ENCODE results near the gene KRT6B.
"Not testable (repeated sequence)": the region's sequence is repeated elsewhere in the genome, so short reads cannot be mapped to it uniquely, and the experiment has no call there.

KRT6B gene

DNA sequence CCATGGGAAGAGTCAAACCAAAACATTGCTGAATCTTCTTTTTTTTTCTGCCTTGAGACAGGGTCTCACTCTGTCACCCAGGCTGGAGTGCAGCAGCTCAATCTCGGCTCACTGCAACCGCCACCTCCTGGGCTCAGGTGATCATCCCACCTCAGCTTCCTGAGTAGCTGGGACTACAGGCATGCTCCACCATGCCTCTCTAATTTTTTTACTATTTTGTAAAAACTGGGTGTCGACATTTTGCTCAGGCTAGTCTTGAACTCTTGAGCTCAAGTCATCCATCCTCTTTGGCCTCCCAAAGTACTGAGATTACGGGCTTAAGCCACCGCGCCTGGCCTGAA lies 16.3 kb downstream of the KRT6B start:
- DNase-seq = no peak

DNA sequence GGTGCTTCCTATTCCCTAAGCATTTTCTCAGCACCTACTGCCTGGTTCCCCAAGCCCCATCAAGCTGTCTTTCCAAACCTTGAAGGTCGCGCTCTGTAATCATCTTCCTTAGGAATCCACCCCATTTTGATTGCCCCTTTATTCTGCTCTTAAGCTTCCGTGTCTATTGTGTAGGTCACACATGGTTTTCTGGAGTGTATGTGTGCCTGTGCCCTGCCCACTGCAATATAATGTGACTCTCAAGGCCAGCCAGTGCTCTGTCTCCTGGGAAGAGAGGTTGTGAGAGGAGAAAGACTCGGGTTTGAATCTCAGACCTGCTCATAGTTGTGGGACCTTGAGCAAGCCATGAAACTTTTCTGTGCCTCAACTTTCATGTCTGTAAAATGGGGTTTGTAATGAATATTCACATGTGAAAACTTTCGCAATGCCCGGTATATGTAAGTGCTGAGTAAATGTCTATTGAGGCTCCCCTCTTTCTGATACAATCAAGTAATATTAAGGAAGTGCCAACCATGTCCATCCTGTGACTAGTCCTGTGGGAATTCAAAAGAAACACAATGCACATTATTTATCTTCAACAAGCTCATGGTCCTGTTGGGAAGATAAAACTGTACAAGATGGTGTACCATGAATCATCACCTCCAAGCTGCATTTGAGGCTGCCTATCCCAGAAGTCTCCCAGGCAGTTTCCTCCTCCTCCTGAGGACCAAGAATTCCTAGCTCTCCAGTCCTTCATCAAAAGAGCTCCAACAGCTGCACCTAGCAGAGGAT lies 17.0 kb downstream of the KRT6B start:
- peak; percentile 51 for DNase-seq

DNA sequence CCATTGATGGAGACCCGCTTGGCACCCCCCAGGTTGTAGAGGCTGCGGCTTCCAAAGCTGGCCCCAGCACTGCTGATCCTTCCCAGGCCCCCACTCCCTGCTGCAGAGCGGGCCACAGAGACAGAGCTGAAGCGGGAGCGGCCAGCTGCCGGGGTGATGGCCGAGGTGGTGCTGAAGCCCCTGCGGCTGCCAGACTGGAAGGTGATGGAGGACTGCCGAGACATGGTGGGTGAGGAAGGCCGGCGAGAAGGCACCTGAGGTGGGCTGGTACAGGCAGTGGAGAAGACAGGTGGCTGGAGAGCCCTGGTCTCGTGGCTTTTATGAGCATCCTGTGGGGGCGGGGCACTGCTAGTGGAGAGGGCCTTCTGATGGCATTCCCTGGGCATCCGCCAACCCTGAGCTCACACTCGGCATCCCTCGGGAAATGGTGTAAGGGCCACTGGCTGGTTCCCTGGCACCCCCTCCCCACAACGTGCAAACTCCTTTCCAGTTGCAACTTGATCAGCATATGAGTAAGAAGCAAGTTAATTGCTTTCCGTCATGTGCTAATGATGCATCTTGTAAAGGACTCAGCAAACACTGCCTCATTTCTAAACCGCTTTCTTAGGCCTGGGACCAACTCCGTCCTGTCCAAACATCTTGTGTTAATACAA lies 17.7 kb downstream of the KRT6B start, which contains the start of gene KRT75:
Gene KRT75 (minus strand): TSS at position 291 of the 653 bp plus-strand sequence. CDS start 67 bp downstream, at position 224.
- peak; percentile 9 for DNase-seq

DNA sequence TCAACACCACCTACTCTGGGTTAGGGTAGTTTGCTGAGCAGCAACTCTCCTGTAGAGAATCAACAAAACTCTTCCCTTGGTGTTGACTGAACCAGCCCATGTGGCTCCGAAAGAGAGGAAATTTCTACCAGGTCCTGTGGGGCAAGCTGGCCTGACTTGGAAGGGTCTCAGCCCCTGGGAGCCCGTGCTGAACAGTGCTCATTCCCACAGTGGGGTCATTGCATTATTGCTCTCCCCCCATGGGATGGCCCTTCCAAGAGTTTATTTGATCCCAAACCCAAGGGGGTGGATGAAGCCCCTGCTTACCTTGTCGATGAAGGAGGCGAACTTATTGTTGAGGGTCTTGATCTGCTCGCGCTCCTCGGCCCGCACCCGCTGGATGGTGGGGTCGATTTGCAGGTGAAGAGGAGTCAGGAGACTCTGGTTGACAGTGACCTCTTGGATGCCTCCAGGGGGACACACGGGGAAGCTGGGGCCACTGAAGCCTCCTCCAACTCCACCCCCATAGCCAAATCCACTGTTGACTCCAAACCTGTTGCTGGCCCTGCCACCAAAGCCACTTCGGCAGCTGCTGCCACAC lies 18.4 kb downstream of the KRT6B start:
- DNase-seq = no peak

DNA sequence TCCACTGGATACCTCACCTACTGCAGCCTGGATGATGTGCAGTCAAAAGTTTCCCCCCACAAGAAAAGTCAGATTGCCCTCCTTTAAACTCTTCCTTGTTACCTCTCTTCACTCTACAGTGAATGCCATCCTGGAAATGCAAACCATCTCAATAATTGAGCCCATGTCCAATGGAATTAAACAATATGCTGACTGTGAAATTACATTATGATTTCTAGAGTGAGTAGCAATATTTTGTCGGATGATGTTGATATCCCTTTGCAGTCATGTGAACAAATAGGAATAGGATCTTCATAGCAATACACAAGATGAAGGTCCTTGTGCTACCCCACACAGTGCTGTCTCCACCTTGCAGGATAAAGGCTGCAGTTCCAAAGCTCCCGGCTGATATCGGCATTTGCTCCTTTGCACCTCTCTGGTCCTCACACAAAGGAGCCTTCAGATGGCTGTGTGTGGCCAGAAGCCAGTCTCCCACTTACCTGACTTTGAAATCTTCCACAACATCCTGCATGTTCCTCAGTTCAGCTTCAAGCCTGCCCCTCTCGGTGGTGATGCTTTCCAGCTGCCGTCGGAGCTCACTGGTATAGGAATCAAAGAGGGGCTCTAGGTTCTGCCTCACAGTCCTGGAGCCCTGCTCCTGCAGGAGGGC lies 19.3 kb downstream of the KRT6B start:
- no peak for DNase-seq

DNA sequence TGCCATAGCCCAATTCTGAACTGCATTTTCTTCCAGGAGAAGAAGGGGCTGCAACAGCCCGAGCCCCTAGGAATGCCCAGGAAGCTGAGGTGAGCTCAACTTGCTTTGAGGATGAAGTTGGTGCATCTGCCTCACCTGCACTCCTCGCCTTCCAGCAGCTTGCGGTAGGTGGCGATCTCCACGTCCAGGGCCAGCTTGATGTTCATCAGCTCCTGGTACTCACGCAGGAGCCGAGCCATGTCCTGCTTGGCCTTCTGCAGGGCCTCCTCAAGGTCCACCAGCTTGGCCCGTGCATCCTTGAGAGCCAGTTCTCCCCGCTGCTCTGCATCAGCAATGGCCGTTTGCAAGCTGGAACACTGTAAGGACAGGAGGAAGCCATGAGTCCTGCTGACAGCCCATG lies 23.8 kb downstream of the KRT6B start:
- no peak for DNase-seq

DNA sequence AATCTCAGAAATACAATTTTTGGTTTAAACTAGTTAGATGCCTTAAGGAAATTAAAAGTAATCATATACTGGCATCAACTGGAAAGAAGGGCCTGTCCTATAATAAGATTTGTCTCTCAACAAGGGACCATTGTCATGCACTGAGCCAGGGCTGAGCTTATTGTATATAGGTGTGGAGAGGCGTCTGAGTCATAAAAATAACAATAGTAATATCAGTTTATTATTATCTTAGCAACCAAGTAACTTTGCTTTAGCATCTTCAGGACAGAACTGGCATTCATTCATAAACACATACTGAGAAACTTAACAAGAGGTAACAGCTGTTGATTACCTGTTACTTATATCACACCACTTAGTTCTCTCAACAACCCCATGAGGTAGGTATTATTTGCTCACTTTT lies 24.9 kb downstream of the KRT6B start:
- no peak for DNase-seq

DNA sequence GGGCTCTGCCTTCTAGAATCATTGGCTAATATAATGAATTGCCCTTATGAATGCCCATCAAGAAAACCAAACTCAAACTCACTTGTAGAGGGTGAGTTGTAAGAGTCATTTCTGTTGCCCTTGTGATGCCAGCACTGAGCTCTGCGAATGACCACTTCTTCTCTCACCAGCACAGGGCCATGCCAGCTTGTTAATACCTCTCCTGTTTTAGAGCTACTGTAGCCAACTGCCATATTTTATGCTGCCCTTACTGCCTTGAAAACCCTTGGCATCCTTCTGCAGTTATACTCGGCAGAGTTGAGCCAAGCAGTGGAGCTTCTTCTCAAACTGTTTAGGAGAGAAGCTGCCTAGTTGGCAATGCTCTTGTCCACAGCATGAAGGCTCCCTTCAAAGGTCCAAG lies 25.9 kb downstream of the KRT6B start:
- DNase-seq = no peak

DNA sequence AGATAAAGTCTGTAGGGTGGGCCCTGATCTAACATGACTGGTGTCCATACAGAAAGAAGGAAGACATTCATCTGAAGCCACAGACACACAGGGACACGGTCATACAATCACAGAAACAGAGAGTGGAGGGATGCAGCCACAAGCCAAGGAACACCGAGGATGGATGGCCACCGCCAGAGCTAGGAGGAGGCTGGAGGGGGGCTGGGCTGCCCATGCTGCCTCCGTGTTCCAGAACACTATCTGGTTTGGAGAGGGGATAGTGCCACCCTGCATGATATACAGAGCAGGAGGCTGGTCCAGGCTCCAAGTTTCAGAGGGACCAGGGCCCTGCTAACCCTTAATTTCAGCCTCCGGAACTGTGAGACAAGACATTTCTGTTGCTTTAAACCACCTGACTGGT lies 26.5 kb downstream of the KRT6B start:
- no peak for DNase-seq

DNA sequence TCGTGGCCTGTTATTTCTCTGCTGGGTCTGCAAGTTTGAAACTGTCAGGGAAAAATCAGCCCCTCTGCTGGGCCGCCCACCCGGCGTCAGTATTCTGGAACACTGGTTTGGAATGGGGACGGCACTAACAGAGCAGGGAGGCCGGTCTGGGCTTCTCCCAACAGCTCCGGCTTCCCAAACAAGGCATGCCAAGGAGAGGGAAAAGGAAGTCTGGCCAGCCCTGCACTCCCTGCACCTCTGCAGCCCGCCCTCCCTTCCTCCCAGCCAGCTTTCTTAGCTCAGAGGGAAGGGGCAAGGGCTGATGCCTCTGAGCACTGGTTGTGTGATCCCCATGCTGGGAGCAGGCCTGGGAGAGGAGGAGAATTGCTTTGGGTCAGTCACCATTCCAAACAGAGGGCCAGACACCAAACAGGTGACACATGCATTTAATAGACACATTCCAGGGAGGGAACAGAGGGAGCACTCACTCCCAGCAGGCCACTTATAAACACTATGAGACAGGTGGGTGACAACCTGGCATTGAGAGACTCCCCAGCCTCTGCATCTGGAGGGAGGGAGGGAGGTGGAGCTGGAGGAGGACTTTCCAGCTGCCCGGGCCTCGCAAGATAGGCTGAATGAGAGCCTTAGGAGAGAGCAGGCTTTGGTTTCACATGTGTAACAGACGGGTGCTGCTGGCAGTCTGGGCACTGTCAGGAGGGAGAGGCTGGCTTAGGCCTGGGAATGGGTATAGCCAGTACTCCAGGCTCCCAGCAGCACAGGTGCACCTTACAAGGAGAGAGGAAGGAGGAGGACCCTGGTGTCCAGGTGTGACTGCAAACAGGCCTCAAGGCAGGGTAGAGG lies 28.1 kb downstream of the KRT6B start:
- DNase-seq = no peak

DNA sequence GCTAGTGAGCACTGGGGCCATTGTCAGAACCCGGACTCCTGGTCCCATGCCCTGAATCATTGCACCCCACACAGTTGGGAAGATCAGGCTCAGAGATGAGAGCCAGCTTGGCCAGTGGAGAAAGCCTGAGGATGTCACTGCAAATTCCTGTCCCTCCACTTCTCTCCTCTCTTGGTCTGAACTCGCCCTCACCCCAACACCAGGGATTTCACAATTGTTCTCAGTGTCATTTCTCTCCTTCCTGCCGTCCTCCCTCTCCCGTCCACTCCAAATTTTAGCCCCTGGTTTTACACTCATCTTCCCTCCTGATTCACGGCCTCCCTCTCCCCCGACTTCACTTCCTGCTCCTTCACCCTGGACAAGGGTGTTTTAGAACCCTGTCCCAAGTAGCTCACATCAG lies 28.9 kb downstream of the KRT6B start:
- no peak for DNase-seq

DNA sequence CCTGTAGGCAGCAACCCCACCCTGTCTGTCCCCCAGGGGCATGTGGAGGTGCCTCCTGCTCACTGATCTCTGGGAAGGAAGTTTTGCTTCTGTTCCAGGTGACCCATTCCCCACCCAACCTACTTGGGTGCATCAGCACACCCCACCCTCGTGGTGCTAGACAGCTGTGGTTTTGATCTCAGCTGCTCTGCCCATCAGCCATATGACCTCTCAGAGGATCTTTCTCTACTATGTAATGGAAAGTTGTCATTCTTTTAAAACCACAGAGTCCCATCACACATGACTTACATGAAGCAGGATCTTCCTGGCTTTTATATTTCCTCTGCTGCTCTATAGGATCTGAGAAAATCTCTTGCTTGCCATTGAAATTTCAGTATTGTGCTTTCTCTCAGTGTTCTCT lies 32.3 kb downstream of the KRT6B start:
- peak; percentile 44 for DNase-seq

DNA sequence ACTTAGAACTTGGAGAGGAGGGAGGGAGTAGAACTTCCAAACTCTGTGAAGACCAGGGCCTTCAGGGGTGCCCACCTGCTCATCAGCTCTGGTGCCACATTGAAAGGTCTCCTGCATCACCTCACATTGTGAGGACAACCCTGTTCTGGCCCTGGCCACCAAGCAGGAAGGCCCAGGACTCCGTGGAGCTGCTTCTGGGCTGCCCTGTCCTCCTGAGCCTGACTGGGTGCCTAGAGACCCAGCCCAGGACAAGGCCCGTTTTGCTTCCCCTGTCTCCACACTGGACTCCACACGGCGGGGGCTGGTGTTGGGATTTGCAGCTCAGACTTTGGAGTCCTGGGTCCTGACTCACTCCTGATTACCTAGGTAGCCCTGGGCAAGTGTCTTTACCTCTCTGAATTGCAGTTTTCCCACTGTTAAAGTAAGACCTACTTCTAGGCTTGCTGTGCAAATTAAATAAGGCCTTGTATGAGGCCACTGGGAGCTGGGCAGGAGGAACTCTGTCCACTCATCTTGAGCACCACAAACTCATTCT lies 33.3 kb downstream of the KRT6B start:
- no peak for DNase-seq

DNA sequence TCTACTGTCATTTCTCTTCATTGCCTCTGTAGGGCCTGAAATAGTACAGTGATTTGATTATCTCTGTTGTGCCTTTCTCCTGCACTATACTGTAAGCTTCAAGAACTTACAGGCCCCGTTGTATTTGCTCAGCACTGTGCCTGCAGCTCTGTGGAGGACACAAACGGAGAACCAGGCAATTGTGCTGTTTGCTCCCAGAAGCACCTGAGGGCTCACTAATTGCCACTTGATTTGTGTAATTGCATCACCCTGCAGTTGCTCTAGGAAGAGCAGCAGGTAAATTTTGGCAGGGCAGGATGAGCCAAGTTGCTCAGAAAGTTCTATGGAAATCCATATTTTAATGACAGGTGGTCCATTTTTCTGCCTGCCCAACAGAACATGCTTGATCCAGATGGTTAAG lies 34.2 kb downstream of the KRT6B start:
- no peak for DNase-seq

DNA sequence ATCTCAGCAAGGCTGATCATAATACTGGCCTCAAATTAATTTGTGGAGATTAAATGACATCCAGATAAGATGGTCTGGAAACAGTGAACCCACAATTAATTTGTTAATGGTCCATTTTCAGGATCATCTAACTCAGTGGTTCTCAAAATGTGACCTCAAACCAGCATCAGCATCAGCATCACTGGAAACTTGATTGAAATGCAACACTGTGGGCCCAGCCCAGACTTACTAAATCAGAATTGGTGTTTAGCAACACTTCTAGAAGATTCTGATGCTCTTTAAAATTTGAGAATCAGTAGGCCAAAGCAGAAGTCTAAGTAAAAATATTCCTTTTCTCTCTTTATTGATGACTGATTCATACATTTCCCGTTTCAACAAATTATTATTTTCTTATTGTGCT lies 35.2 kb downstream of the KRT6B start:
- no peak for DNase-seq

DNA sequence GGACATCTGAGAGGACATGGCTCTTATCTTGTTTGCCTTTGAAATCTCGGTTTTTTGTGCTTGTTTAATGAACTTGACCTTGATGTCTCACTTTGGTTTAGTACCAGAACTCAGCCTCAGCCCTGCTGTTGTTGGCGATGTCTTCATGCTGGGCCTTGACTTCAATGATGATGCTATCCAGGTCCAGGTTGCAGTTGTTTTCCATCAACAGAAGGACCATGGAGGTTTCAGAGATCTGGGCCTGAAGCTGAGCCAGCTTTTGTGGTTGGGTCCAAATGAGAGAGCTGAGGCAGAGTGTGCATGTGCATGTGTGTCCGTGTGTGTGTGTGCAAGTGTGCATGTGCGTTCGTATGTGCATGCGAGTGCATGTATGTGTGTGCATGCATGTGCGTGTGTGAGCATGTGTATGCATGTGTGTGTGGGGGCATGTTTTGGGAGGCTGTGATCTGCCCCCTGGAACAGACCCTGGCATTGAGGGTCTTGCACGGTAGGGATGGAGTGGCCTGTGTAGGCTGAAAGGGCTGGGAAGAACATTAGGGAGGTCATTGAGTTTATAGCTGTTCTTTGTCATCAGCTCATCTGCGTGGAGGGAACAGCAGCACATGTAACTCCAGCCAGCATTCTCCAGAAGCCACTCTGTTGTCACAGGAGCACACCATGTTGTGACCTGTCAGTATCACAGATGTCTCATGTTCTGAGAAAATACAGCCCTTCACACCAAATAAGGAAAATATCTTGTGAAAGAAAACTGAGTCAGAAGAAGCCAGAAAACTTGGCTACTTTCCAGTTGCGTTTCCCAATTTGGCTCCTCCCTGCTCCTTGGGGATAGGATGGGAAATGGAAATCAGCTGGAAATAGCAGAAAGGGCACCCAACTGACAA lies 35.8 kb downstream of the KRT6B start:
- DNase-seq = peak; percentile 87

DNA sequence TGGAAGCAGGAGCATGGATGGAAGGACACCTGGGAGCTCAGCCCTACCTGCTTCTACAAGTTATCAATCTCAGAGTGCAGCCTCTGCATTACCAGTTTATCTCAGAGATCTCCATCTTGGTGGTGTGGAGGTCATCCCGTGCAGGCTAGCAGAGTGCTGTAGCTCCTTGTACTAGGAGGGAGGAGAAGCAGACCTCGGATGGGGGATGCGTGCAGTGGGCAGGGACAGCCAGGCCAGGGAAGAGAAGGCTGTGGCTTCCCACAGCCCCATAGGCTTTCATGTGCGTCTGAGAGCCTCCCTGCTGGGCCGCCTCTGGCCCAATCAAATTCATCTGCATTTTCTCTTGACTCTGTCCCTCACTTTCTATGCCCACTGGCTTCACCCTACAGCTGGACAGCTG lies 37.0 kb downstream of the KRT6B start:
- DNase-seq = no peak

DNA sequence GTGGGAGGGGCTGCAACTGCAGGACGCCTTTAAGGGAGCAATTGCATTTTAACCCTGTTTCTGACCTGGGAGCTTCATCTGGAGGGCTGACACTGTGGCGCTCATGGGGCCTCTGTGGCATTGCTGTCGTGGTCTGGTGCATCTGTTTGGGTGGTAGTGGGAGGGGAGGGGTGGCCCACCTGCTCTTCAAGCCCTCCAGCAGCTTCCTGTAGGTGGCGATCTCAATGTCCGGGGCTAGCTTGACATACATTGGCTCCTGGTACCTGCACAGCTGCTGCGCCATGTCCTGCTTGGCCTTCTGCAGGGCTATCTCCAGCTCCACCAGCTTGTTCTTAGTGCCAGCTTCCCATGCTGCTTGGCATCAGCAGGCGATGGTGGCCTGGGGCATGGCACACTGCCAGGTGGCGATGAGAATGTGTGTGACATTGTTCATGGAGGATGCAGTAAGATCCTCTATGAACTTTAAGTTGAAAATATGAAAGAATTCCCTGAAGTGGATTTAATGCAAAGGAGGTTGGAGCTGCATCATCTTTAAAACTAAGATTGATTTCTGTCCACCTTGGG lies 38.1 kb downstream of the KRT6B start:
- no peak for DNase-seq

DNA sequence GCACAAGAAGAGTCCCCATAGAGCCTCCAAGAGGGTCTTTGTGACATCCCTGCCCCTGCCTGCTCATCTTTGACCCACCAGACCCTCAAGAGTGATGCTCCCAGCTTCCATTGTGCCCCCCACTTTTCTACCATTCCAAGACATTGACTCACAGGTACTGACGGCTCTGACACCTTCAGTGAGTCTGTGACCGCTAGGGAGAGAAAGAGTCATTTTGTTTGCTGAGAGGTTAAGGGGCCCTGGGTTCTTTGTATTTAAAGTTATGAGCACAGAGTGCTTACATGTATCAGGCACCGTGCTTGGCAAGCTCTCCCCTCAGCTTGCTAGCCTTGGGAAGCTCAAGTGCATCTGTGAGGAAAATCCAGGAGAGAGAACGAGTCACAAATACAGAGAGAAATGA lies 38.7 kb downstream of the KRT6B start:
- no peak for DNase-seq

DNA sequence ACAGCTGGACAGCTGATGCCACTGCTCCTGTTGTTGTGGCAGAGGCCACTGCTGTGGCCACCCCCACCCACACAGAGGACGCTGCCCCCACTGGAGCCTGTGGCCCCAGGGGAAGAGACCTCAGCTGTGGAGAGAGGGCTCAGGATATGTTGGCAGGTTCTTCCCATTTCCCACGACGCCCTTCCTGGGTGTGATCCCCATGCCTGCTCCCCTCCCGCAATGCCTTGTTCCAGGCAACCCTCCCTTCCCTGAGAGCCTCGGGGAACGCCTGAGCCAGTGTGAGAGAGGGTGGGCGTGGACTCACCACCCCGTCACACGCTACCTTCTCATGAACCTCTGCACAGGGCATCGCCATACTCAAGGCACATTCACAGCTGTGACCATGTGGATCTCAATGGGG lies 40.1 kb downstream of the KRT6B start:
- DNase-seq = no peak

DNA sequence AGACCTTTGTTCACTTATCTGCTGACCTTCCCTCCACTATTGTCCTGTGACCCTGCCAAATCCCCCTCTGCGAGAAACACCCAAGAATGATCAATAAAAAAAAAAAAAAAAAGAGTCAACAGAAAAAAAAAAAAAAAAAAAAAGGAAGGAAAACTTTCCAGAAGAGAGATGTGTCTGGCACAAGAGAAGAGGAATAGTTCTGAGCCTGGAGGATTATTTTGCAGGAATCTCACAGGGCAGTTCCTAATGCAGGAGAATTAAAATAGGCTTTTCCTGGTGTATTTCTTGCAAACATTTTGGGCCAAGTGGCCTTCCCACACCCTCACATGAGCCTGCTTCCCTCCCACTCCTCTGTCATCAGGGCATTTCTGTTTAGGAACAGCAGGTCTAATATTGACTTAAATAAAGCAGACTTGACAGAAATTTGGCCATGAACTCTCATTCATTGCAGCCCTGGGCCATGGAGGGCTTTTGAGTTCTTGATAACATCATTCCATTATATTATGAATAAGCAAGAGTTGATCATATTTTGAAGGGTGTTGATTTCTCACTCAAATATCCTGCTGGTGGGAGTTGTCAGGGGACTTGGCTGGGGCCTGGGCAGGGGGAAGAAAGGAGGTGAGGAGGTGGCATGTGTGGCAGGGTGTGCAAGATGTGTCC lies 41.2 kb downstream of the KRT6B start:
- not testable (repeated sequence) for DNase-seq

Measured in EL (cell line).